Measurements from ENCODE around the gene DENND1A. TPM values are rescaled to one million over a fixed set of nuclear protein-coding genes. Genes with fewer than 3 reads are reported as not detected.

The DENND1A gene
- total RNA-seq, 6 experiments from 2014 or later, result 13.9 to 22.6 (median 16.3) TPM

- DNase-seq (no peak), ATAC-seq (no peak)
- intact Hi-C loops (cut with DNase I), result no loop called here
- Histone ChIP-seq H3K9me3 (no peaks in the 10 kb centered on the region), H3K4me1 (no peaks in the 10 kb centered on the region), H3K36me3 (no peaks in the 10 kb centered on the region), H3K4me3 (no peak overlapping the region), H3K27ac (no peak overlapping the region), H3K27me3 (no peaks in the 10 kb centered on the region)
- no peak for TF ChIP-seq CTCF (IDR thresholded peaks at IDR 0.05)
- TF ChIP-seq POLR2A (IDR thresholded peaks at IDR 0.05), result no peak
- 66% methylated on average over 5 of the region's 6 CpGs for WGBS (ENCODE audit: insufficient coverage, low coverage, low lambda C conversion rate, missing lambda C conversion rate)
These were observed 27.3 kb upstream of the DENND1A start for GRCh38 chr9:123957168-123957721.

GRCh38 chr9:123955637-123956036 is 25.7 kb upstream of the DENND1A start:
- whole genome bisulfite sequencing (ENCODE audit: insufficient coverage, low coverage, low lambda C conversion rate, missing lambda C conversion rate), result 74% methylated on average over 3 of the region's 6 CpGs
- TF ChIP-seq POLR2A (IDR thresholded peaks at IDR 0.05) (no peak), CTCF (IDR thresholded peaks at IDR 0.05) (no peak)
- no peak overlapping the region for H3K27ac ChIP-seq
- intact Hi-C loops (cut with DNase I), result no loop called here
- H3K4me3 ChIP-seq, result no peak overlapping the region
- DNase-seq (no peak), ATAC-seq (no peak)
- no peaks in the 10 kb centered on the region for H3K27me3 ChIP-seq
- no peaks in the 10 kb centered on the region for H3K9me3 ChIP-seq
- no peaks in the 10 kb centered on the region for H3K4me1 ChIP-seq
- H3K36me3 ChIP-seq, result no peaks in the 10 kb centered on the region

- H3K9me3 ChIP-seq, result no peaks in the 10 kb centered on the region
- H3K36me3 ChIP-seq, result no peaks in the 10 kb centered on the region
- H3K27me3 ChIP-seq, result no peaks in the 10 kb centered on the region
- no peak overlapping the region for H3K4me3 ChIP-seq
- 46% methylated on average over 6 of the region's 9 CpGs for WGBS (ENCODE audit: insufficient coverage, low coverage, low lambda C conversion rate, missing lambda C conversion rate)
- intact Hi-C loops (cut with DNase I), result no loop called here
- DNase-seq (no peak), ATAC-seq (peak in 3 of 4 donors; percentile 38 to 62 (median 52))
- H3K27ac ChIP-seq, result no peak overlapping the region
- H3K4me1 ChIP-seq, result no peaks in the 10 kb centered on the region
- TF ChIP-seq CTCF (IDR thresholded peaks at IDR 0.05), result no peak
- TF ChIP-seq POLR2A (IDR thresholded peaks at IDR 0.05), result no peak
These were observed 24.8 kb upstream of the DENND1A start for GRCh38 chr9:123954518-123955280.

GRCh38 chr9:123952641-123953495 is 22.9 kb upstream of the DENND1A start:
- intact Hi-C loops (cut with DNase I), result no loop called here
- TF ChIP-seq POLR2A (IDR thresholded peaks at IDR 0.05), result no peak
- TF ChIP-seq CTCF (IDR thresholded peaks at IDR 0.05), result no peak
- H3K4me1 ChIP-seq, result no peaks in the 10 kb centered on the region
- DNase-seq (no peak), ATAC-seq (no peak)
- no peaks in the 10 kb centered on the region for H3K36me3 ChIP-seq
- no peaks in the 10 kb centered on the region for H3K27me3 ChIP-seq
- 66% methylated on average over 6 of the region's 9 CpGs for WGBS (ENCODE audit: insufficient coverage, low coverage, low lambda C conversion rate, missing lambda C conversion rate)
- no peaks in the 10 kb centered on the region for H3K9me3 ChIP-seq
- H3K4me3 ChIP-seq, result no peak overlapping the region
- no peak overlapping the region for H3K27ac ChIP-seq

Measured in right lobe of liver (tissue), 6 donors.